Esophagus squamous epithelium (tissue), 4 donors: ENCODE results near the gene PFDN5.

ENCODE experiments used
- CTCF ChIP-seq, 6 experiments: fragments of 450-650 bp in 4 of 6; fragments of 200-600 bp in 2 of 6; sonication (generic) in 2 of 6; IDR thresholded peaks; one replicate each; pipeline ENCODE4 v1.5.1; 2016 to 2019; ENCODE audit warnings: antibody characterized with exemption in 6 of 6, mild to moderate bottlenecking in 4 of 6, moderate library complexity in 4 of 6
- POLR2A ChIP-seq, 4 donors: fragments of 450-650 bp; IDR thresholded peaks; one replicate each; pipeline ENCODE4 v1.6.1; 2017; ENCODE audit warnings: antibody characterized with exemption in 4 of 4, mild to moderate bottlenecking in 4 of 4, moderate library complexity in 3 of 4

GRCh38 chr12:53327435-53328042, 32.2 kb downstream of the PFDN5 start:
- TF ChIP-seq CTCF (IDR thresholded peaks at IDR 0.05) (peak in 4 of 6 experiments; percentile 28 to 43 (median 31)), POLR2A (IDR thresholded peaks at IDR 0.05) (no peak)
